Kidney tubule cell (primary cell): Measurements from ENCODE around the gene MAPKAP1.
A peak's percentile ranks its signal among the peaks of the same experiment; 100 is the strongest.

Source experiments
- DNase-seq: peaks from one replicate; pipeline ENCODE4 v3.0.0-alpha.2; 2018; ENCODE audit warnings: low spot score

The MAPKAP1 gene

GRCh38 chr9:125513668-125514413, 193.2 kb downstream of the MAPKAP1 start:
- DNase-seq = peak; percentile 87

GRCh38 chr9:125513303-125513667, 193.7 kb downstream of the MAPKAP1 start:
- no peak for DNase-seq

GRCh38 chr9:125511789-125512660, 195.0 kb downstream of the MAPKAP1 start:
- no peak for DNase-seq

- no peak for DNase-seq
These were observed 196.0 kb downstream of the MAPKAP1 start for GRCh38 chr9:125510980-125511379.

GRCh38 chr9:125509476-125509875, 197.5 kb downstream of the MAPKAP1 start:
- no peak for DNase-seq

GRCh38 chr9:125508249-125508648, 198.8 kb downstream of the MAPKAP1 start:
- no peak for DNase-seq

GRCh38 chr9:125507226-125507625, 199.8 kb downstream of the MAPKAP1 start:
- peak; percentile 25 for DNase-seq

- no peak for DNase-seq
These were observed 201.0 kb downstream of the MAPKAP1 start for GRCh38 chr9:125505988-125506438.

- DNase-seq = no peak
These were observed 202.4 kb downstream of the MAPKAP1 start for GRCh38 chr9:125504616-125505015.

- DNase-seq = no peak
These were observed 209.1 kb downstream of the MAPKAP1 start for GRCh38 chr9:125497906-125498305.

GRCh38 chr9:125497478-125497877, 209.5 kb downstream of the MAPKAP1 start:
- DNase-seq = no peak

- DNase-seq = no peak
These were observed 210.6 kb downstream of the MAPKAP1 start for GRCh38 chr9:125496313-125496834.

GRCh38 chr9:125495172-125496119, 211.6 kb downstream of the MAPKAP1 start:
- peak; percentile 84 for DNase-seq

- peak; percentile 66 for DNase-seq
These were observed 212.4 kb downstream of the MAPKAP1 start for GRCh38 chr9:125494653-125494915.

- no peak for DNase-seq
These were observed 212.9 kb downstream of the MAPKAP1 start for GRCh38 chr9:125493881-125494652.

GRCh38 chr9:125493384-125493783, 213.6 kb downstream of the MAPKAP1 start:
- DNase-seq = peak; percentile 91

GRCh38 chr9:125492719-125493118, 214.3 kb downstream of the MAPKAP1 start:
- peak; percentile 17 for DNase-seq

- no peak for DNase-seq
These were observed 219.2 kb downstream of the MAPKAP1 start for GRCh38 chr9:125487842-125488241.

GRCh38 chr9:125486576-125486975, 220.4 kb downstream of the MAPKAP1 start:
- no peak for DNase-seq

GRCh38 chr9:125486152-125486508, 220.9 kb downstream of the MAPKAP1 start:
- no peak for DNase-seq

- no peak for DNase-seq
These were observed 221.4 kb downstream of the MAPKAP1 start for GRCh38 chr9:125485471-125486151.
